22Rv1 (cell line): ENCODE data around the gene RPP40.

ENCODE experiments used
- H3K27ac ChIP-seq: fragments of 450-650 bp; 2 replicates; pipeline ENCODE4 v1.5.1; 2017
- CTCF ChIP-seq: fragments of 450-650 bp; IDR thresholded peaks from 2 replicates; pipeline ENCODE4 v1.5.1; 2017; ENCODE audit warnings: mild to moderate bottlenecking
- ZFX ChIP-seq: fragments of 450-650 bp; IDR thresholded peaks from 2 replicates; pipeline ENCODE4 v1.6.1; 2017; ENCODE audit warnings: antibody characterized with exemption, borderline replicate concordance

RPP40 gene

GRCh38 chr6:4979426-4979825 lies 24.4 kb downstream of the RPP40 start:
- no peak overlapping the region for H3K27ac ChIP-seq
- TF ChIP-seq CTCF (no peak), ZFX (no peak)

DNA sequence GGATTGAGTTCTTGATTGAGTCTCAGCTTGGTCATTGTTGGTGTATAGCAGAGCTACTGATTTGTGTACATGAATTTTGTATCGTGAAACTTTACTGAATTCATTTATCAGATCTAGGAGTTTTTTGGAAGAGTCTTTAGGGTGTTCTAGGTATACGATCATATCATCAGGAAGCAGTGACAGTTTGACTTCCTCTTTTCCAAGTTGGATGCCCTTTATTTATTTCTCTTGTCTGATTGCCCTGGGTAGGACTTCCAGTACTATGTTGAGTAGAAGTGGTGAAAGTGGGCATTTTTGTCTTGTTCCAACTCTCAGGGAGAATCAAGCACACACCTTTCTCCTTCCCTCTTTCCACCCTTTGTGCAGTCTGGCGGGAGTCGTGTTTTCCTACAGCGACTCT lies 26.4 kb downstream of the RPP40 start:
- no peak overlapping the region for H3K27ac ChIP-seq
- no peak for TF ChIP-seq ZFX

DNA sequence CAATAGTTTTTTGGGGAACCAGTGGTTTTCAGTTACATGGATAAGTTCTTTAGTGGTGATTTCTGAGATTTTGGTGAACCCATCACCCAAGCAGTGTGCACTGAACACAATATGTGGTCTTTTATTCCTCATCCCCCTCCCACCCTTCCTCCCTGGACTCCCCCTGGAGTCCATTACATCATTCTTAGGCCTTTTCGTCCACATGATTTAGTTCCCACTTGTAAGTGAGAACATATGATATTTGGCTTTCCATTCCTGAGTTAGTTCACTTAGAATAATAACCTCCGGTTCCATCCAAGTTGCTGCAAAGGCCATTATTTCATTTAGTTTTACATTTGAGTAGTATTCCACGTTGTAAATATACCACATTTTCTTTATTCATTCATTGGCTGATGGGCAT lies 28.3 kb downstream of the RPP40 start:
- H3K27ac ChIP-seq: no peak overlapping the region
- TF ChIP-seq ZFX (no peak), CTCF (no peak)

DNA sequence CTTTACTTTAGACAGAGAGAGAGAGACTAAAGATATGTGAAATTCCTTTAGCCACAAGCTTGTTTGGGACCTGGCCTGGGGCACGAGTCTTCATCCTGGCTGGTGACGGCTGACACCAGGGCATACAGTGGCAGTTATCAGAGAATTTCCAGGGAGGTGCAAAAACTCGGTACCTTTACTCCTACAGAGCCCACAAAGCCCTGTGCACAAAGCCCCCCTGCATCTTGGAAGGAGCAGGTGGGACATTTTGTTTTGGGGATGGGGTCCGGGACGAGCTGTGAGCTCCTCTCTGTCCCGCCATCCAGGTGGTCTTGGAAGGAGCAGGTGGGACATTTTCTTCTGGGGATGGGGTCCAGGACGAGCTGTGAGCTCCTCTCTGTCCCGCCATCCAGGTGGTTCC lies 28.9 kb downstream of the RPP40 start:
- TF ChIP-seq CTCF (no peak), ZFX (no peak)
- H3K27ac ChIP-seq: no peak overlapping the region

DNA sequence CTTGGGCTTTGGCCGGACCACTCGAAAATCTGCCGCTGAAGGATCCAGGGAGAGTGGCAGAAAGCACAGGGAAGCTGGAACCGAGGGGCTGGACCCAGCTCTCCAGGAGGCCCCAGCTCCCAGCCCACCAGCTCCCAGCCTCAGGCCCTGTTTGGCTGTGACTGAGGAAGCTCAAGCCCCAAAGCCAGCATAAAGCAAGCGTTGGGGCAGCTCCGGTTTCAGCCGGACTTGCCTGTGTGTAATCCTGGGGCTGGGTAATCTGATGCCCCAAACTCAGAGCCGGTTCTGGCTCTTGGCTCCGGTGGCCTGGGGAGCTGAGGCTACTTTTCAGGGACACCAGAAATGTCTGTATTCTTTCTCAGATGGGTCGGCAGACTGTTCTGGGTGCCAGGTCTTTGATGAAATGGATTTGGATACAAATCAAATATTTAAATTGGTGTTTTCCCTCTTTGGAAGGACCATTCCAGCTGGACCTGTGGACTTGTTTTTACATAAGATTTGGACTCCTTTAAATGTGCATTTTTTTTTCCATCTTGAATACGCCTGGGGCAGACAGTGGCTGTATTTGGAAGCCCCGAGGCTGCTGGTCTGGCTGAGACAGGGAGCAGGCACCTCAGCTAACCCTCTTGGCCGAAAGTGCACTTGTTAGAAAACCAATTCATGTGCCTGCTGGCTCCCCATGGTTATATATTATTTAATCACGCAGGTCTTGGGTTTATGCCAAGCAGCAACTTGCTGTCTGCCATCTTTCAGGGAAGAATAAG lies 29.7 kb downstream of the RPP40 start:
- no peak overlapping the region for H3K27ac ChIP-seq
- TF ChIP-seq ZFX (no peak), CTCF (no peak)

- H3K27ac ChIP-seq: no peak overlapping the region
- TF ChIP-seq CTCF: no peak
- no peak for TF ChIP-seq ZFX
Observed at GRCh38 chr6:4973415-4973814, 30.4 kb downstream of the RPP40 start.

DNA sequence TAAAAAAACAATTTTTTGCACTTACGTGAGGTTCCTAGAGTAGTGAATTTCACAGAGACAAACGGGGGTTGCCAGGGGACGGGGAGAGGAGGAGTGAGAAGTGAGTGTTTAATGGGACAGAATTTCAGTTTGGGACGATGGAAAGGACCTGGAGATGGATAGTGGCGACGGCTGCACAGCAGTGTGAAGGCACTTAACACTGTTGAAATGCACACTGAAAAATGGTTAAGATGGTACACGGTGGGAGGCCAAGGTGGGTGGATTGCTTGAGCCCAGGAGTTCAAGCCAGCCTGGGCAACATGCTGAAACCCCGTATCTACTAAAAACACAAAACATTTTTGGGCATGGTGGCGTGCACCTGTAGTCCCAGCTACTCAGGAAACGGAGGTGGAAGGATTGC lies 31.4 kb downstream of the RPP40 start:
- H3K27ac ChIP-seq: no peak overlapping the region

More for the DNA sequence above, 31.4 kb downstream of the RPP40 start:
- TF ChIP-seq ZFX (no peak), CTCF (no peak)
